ENCODE data around the gene CPSF4. TPM values are rescaled to one million over a fixed set of nuclear protein-coding genes. Genes with fewer than 3 reads are reported as not detected.

The CPSF4 gene
- total and polyA plus RNA-seq, 2 donors (not counting 1 experiment from before 2014, with no cell fraction given): 52.9 to 63.2 TPM

GRCh38 chr7:99407872-99408378 is 30.8 kb upstream of the CPSF4 start:
- peaks cover 6 to 43% of the 10 kb centered on the region in 2 experiments for H3K36me3 ChIP-seq (replicated peaks in 1 of 2; ENCODE audit: control extremely low read depth in 1 of 2, control insufficient read depth in 1 of 2, extremely low read depth in 1 of 2, insufficient read depth in 2 of 2, low read length in 1 of 2)
- ChIA-PET CTCF (interaction anchor here (0.8 to 3.2 kb wide), 7 partner anchors 15 to 92 kb away, joined by 3 to 24 read pairs (median 8); no protein-coding TSS in a partner anchor), POLR2A (interaction anchor here (0.6 to 3.1 kb wide), 10 partner anchors 8 to 150 kb away, joined by 3 to 33 read pairs (median 8); partner anchors contain the start of genes ARPC1B, ATP5MF, ZKSCAN5 and ZNF394)
- peak overlapping the region; percentile 84 for H2AFZ ChIP-seq (ENCODE audit: insufficient read depth, low read depth, low read length, poor library complexity, severe bottlenecking)
- Mint-ChIP-seq H3K4me1 (peaks cover 50% of the 10 kb centered on the region), H3K27ac (peak overlapping the region; percentile 100), H3K4me3 (peak overlapping the region; percentile 91), H3K27me3 (no peaks in the 10 kb centered on the region), H3K9me3 (ENCODE audit: insufficient read depth) (no peaks in the 10 kb centered on the region)
- H3K4me1 ChIP-seq (ENCODE audit: control insufficient read depth in 2 of 2, insufficient read depth in 2 of 2, low read length in 2 of 2): peaks cover 25 to 35% of the 10 kb centered on the region in 2 donors
- intact Hi-C loops (cut with micrococcal nuclease): loop anchor here (1.0 to 2.0 kb wide), 10 partner anchors 15 to 144 kb away; partner anchors contain the start of genes ARPC1A, ARPC1B, ATP5MF and CPSF4
- H3K9me3 ChIP-seq (ENCODE audit: control extremely low read depth in 1 of 3, control insufficient read depth in 2 of 3, insufficient read depth in 1 of 3, low read length in 2 of 3): no peaks in the 10 kb centered on the region
- H3K4me3 ChIP-seq (ENCODE audit: control extremely low read depth in 1 of 5, extremely low read depth in 1 of 5, insufficient read depth in 1 of 5, low read depth in 2 of 5, low read length in 4 of 5): peak overlapping the region; percentile 81 to 99 (median 95)
- H3K79me2 ChIP-seq (ENCODE audit: control insufficient read depth, insufficient read depth, low read length): peaks cover 84% of the 10 kb centered on the region
- no peaks in the 10 kb centered on the region for H3K27me3 ChIP-seq (replicated peaks in 1 of 4; ENCODE audit: control extremely low read depth in 1 of 4, control insufficient read depth in 3 of 4, insufficient read depth in 4 of 4, low read length in 3 of 4)
- H3K9ac ChIP-seq (ENCODE audit: low read length): peak overlapping the region; percentile 94
- peaks cover 71% of the 10 kb centered on the region for H4K20me1 ChIP-seq (ENCODE audit: control insufficient read depth, insufficient read depth, low read length, poor library complexity, severe bottlenecking)
- TF ChIP-seq EZH2 (IDR thresholded peaks at IDR 0.05; ENCODE audit: borderline replicate concordance, insufficient read depth, low read depth, low read length, poor library complexity, severe bottlenecking) (no peak), CTCF (IDR thresholded peaks at IDR 0.05) (no peak)
- ATAC-seq (ENCODE audit: low read depth) (no peak), DNase-seq (peak; percentile 40)
- peak overlapping the region; percentile 98 for H3K4me2 ChIP-seq (replicated peaks; ENCODE audit: low read depth, low read length, poor library complexity, severe bottlenecking)
- H3K27ac ChIP-seq (ENCODE audit: low read length in 2 of 2): peak overlapping the region; percentile 89 to 96
- WGBS (ENCODE audit: insufficient coverage): 1% methylated on average over 28 of the region's 28 CpGs
